SHP77 treated with DMSO at 0.1 percent for 48 hours (cell line): ENCODE data around the gene CFHR2.
"Not testable (repeated sequence)": the region's sequence is repeated elsewhere in the genome, so short reads cannot be mapped to it uniquely, and the experiment has no call there.

Experiments used
- DNase-seq: peaks from one replicate; lab custom pipeline; 2025; lab: John Stamatoyannopoulos, UW

Gene CFHR2

DNA sequence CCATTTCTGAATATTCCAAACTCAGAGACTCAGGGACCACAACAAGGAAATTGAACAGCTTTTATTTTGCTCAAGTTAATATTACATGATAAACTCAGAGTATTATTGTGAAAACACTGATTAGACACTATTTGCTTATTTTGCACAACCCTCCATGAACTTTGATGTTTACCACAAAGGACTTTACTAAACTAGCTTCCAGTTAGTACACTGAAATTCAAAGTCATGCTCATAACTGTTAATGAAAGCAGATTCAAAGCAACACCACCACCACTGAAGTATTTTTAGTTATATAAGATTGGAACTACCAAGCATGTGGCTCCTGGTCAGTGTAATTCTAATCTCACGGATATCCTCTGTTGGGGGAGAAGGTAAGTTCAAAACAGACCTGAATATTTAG lies at the start of gene CFHR2:
Gene CFHR2 (plus strand): TSS at position 171 of the 400 bp plus-strand sequence. CDS start 143 bp downstream, at position 314.
- not testable (repeated sequence) for DNase-seq

DNA sequence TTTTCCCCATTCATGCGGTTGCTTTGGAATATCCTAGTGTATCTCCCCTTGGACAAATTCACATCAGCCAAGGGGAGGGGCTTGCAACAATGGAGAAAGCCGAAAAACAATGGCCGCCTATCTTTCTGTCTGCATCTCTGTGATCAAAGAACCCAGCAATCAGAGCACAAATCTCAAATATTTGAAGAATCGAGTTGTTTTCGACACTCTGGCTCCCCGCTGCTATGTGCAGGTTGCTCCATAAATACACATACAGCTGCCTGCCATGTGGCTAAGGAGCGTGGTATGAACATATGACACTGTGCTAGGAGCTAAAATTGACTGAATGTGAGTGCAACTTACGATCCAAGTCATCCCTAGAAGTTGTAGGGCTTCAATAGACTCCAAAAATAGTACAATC lies 47.2 kb upstream of the CFHR2 start:
- DNase-seq, result no peak

DNA sequence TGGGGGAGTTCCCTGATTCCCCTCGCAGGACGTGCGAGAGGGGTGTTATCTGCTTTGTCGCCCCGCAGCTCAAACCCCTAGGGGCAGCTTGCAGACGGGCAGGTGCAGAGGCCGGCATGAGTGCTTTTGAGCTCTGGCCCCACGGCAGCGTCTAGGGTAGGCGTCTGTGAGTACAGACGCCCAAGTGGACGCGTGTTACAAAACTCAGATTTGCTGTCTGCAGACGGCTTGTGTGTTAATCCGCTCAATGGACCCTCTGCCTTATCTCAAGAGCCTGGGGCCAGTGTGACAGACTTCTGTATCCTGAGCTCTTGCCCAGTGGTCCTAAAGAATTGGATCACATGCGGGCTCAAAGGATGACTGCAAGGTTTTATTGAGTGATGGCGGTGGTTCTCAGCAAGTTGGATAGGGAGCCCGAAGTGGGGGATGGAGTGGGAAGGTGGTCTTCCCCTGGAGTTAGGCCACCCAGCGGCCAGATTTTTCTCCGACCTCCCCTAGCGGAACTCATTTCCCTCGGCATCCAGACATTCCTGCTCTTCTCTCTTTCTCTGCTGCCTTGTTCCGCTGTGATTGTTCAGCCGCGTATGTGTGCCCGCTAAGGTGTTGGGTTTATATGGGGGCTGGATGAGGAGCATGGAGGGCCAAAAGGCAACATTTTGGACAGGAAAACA lies 46.2 kb upstream of the CFHR2 start:
- DNase-seq, result no peak

DNA sequence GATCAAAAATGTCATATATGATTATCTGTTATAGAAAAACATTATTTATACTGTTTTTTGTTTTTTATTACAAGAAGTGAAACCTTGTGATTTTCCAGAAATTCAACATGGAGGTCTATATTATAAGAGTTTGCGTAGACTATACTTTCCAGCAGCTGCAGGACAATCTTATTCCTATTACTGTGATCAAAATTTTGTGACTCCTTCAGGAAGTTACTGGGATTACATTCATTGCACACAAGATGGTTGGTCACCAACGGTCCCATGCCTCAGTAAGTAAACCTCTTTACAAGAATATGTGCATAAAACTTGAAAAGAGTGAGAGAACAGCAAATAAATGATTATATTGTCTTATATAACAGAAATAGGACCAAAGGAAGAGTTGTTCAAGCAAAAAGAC lies 41.2 kb upstream of the CFHR2 start:
- no peak for DNase-seq

DNA sequence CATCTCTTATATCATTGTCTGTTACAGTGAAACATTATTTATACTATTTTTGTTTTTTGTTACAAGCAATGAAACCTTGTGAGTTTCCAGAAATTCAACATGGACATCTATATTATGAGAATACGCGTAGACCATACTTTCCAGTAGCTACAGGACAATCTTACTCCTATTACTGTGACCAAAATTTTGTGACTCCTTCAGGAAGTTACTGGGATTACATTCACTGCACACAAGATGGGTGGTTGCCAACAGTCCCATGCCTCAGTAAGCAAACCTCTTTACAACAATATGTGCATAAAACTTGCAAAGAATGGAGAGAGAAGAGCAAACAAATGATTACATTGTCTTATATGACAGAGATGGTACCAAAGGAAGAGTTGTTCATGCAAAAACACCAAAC lies 33.3 kb upstream of the CFHR2 start:
- DNase-seq, result no peak

DNA sequence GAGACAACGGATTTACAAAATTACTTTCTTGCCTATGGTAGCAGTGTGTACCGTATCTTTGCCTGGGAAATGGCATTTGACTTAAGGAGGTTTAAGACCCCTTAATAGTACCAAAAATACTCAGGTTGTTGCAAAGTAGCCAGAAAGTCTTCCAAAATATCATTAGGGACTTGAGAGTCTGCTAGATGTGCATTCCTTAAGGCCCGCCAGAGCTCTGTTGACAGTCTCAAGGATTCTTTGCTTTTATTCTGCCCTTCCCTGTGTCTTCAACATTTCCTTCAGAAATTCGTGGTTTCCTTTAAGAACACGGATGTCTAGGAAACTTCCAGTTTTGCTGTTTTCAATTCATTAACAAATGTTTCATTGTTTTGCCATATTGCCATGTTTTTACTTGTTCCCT lies 31.3 kb upstream of the CFHR2 start:
- DNase-seq, result not testable (repeated sequence)

DNA sequence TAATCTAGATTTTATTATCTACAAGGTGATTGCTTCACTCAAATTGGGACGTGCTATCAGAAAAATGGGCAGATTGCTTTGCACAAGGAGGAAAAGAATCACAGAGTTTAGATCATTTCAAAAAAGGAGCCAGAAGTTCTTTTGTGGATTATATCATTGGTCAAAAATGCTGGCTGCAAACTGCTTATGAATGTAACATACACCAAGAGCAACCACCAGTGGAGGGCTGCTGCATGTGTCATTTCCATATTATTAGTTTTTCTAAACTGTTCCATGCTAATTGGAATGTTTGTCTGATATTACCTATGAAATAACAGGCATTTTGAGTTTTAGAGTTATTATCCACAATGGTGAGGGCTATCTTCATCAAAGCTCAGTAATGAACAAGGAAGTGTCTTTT lies 16.7 kb upstream of the CFHR2 start:
- not testable (repeated sequence) for DNase-seq

DNA sequence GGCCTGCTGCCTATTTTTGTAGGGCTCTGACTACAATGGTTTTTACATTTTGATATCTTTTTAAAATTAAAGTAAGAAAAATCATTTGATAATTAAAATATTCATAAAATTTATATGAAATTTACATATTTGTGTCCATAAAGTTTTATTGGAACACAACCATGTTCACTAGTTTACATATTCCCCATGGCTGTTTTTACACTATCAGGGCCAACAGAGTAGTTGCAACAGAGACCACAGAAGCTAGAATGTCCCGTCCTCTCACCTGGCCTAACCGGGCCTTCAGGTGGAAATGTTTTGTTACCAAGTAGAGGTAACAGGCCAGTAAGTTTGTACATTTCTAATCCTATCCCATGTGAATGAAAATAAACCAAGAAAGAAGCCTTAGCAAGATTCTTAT lies 10.7 kb upstream of the CFHR2 start:
- DNase-seq, result not testable (repeated sequence)

DNA sequence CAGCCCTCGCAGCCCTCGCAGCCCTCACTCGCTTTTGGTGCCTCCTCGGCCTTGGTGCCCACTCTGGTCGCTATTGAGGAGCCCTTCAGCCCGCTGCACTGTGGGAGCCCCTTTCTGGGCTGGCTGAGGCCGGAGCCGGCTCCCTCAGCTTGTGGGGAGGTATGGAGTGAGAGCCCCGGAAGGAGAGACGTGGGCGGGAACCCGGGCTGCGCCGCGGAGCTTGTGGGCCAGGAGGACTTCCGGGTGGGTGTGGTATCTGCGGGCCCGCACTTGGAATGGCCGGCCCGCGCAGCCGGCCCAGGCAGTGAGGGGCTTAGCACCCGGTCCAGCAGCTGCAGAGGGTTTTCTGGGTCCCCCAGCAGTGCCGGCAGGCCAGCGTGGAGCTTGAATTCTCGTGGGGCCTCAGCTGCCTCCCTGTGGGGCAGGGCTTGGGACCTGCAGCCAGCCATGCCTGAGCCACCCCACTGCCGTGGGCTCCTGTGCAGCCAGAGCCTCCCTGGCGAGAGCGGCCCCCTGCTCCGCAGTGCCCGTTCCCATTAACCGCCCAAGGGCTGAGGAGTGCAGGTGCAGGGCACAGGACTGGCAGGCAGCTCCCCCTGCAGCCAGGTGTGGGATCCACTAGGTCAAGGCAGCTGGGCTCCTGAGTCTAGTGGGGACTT lies 9.9 kb upstream of the CFHR2 start:
- no peak for DNase-seq

DNA sequence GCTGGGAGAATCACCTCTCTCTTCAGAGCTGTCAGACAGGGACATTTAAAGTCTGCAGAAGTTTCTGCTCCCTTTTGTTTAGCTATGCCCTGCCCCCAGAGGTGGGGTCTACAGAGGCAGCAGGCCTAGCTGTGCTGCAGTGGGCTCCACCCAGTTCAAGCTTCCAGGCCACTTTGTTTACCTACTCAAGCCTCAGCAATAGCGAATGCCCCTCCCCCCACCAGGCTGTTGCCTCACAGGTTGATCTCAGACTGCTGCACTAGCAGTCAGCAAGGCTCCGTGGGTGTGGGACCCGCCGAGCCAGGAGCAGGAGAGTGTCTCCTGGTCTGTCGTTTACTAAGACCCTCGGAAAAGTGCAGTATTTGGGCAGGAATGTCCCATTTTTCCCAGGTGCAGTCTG lies 2.1 kb upstream of the CFHR2 start:
- not testable (repeated sequence) for DNase-seq

DNA sequence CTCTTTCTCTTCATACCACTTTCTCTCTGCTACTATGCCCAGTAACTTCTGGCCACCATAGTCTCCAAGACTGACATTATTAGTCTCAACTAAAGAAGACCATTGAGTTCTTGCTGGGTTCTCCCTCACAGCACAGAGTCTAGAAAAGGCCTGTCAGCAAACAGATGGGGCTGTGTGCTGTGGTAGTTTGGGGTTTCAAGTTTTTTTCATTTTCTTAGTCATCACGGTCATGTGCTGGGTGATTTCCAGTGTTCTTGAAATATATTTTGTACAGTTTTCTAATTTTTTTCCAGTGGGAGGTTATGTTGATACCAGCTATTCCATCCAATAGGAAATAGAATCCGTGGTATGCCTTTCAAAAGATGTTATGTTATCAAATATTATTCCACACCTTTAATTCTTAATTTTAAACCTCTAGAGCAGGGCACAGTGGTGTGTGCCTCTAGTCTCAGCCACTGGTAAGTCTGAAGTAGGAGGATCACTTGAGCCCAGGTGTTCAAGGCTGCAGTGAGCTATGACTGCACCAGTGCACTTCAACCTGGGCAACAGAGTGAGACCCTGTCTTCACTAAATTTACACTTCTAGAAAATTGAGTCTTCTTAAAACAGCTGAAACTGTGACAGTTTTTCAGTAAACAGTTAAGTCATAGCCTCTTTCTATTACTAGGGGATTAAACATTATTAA lies 8.3 kb downstream of the CFHR2 start:
- no peak for DNase-seq

DNA sequence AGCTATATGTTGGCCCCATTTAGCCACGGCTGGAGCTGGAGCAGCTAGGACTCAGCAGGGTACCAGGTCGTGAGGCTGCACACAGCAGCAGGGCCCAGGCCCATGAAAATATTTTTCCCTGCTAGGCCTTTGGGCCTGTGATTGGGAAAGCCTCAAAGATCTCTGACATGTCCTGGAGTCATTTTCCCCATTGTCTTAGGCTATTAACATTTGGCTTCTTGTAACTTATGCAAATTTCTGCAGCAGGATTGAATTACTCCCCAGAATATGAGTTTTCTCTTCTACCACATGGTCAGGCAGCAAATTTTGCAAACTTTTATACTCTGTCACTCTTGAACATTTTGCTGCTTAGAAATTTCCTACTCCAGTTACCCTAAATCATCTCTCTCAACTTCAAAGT lies 11.2 kb downstream of the CFHR2 start:
- no peak for DNase-seq

DNA sequence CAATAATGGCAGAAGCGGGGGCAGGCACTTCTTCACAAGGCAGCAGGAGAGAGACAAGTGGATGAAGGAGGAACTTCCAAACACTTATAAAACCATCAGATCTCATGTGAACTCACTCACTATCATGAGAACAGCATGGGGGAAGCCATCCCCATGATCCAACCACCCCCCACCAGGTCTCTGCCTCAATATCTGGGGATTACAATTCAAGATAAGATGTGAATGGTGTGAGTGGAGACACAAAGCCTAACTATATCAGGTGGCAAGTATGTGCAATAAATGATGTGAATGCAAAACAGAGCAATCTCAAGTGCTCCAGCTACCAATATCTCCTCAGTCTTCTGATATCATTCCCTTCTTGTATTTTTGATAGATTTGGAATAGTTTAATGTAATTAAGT lies 12.4 kb downstream of the CFHR2 start:
- DNase-seq, result no peak

DNA sequence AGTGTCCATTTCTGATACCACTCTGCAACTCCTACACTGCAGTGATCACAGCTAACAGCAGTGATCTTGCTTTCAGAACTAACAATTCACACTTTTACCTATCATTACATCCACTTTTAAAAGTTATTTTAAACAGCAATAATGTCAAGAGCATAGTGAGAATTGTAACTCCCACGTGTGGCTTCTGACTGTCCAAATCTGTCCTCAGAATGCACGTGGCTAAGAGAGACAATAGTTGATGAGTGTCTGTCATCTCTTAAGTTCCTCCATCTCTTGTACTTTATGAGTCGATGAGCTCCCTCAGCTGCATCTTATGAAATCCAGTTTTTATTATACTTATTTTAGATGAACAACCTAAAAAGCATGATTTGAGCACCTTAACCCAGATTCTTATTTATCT lies 17.3 kb downstream of the CFHR2 start:
- DNase-seq, result no peak

DNA sequence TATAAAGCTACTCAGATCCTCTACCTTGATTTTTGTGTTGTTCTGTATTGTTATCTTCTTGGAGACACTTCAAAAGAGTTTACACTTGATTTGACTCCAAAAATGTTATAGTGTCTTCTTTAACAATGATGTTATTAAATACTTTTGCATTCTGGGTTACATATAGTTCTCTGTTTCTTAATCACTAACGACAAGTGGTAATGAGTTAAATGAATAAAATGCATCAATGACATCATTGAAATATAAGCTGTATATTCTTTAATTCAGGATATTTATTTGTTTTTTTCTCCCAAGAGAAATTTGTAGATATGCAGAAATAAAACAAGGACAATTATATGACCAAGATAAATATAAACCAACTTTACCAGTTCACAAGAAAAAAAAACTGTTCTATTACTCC lies 26.6 kb downstream of the CFHR2 start:
- no peak for DNase-seq

DNA sequence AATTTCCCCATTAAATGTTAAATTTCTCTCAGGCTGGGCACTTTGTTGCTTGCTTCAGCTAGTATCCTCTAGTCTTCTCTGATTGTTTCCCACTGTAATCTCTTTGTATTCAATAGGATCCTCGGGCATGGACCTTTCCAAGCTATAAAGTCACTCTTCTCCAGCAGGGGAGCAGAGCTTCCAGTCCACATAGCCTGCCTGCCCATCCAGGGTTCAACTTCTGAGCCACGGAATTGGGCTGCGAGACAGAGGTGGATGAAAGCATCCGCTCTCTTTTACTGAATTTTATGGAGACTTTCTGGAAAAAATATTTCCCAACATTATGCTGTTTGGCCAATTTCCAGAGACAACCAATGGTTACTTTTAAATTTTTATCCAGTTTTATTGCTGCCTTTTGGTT lies 32.7 kb downstream of the CFHR2 start:
- no peak for DNase-seq

DNA sequence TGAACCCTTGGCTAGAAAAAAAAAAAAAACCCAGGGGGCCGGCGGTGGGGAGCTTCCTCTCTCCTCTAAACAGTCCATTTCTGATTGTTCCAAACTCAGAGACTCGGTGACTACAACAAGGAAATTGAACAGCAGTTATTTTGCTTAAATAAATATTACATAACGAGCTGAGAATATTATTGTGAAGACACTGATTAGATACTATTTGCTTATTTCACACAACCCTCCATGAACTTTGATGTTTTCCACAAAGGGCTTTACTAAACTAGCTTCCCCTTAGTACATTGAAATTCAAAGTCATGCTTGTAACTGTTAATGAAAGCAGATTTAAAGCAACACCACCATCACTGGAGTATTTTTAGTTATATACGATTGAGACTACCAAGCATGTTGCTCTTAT lies 33.7 kb downstream of the CFHR2 start, which contains the start of gene CFHR5:
Gene CFHR5 (plus strand): TSS at position 279 of the 400 bp plus-strand sequence. CDS start 109 bp downstream, at position 388.
- DNase-seq, result no peak

DNA sequence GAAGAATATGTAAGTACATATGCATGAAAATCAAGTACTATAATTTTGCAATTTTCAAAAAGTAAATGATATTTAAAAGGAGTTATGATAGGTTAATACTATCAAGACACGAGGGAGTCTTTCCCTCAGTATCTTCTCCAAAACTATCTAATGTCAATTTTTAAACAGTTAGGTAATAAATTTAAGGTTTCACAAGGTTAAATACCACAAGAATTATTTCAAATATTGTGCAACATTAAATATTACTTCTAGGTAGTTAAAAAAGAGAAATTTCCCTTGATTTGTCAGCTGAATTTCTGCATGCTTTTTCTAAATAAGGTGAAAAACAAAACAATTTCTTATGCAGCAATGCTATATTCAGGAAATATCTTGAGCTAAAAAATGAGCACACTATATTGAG lies 37.3 kb downstream of the CFHR2 start:
- DNase-seq, result no peak

DNA sequence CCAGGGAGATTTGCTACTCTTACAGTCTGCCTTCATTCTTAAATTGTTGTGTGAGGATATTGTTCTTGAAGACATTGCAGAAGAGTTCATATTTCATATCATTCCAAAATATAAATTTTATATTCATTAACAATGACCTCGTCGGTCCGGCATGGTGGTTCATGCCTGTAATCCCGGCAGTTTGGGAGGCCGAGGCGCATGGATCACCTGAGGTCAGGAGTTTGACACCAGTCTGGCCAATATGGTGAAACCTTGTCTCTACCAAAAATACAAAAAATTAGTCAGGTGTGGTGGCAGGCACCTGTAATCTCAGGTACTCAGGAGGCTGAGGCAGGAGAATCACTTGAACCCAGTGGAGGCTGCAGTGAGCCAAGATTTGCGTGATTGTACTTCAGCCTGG lies 38.7 kb downstream of the CFHR2 start:
- DNase-seq, result not testable (repeated sequence)

DNA sequence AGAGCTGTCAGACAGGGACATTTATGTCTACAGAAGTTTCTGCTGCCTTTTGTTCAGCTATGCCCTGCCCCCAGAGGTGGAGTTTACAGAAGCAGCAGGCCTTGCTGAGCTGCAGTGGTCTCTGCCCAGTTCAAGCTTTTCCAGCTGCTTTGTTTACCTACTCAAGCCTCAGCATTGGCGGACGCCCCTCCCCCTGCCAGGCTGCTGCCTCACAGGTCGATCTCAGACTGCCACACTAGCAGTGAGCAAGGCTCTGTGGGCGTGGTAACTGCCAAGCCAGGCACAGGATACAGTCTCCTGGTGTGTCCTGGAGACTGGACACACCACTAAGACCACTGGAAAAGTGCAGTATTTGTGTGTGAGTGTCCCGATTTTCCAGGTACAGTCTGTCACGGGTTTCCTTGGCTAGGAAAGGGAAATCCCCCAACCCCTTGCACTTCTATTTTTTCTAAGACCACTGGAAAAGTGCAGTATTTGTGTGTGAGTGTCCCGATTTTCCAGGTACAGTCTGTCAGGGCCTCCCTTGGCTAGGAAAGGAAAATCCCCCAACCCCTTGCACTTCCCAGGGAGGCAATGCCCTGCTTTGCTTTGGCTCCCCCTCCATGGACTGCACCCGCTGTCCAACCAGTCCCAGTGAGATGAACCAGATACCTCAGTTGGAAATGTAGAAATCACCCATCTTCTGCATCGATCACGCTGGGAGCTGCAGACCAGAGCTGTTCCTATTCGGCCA lies 48.5 kb downstream of the CFHR2 start:
- DNase-seq, result peak; percentile 90

DNA sequence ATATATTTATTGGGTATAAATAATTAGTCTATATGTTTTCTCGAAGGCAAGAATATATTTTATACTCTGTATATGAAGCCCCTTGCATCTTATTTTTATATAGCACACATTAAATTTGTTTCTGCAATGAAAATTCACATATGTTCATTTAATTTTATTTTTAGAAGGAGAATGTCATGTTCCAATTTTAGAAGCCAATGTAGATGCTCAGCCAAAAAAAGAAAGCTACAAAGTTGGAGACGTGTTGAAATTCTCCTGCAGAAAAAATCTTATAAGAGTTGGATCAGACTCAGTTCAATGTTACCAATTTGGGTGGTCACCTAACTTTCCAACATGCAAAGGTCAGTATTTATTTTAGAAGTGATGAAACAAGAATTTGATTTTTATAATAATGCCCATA lies 50.4 kb downstream of the CFHR2 start:
- no peak for DNase-seq

DNA sequence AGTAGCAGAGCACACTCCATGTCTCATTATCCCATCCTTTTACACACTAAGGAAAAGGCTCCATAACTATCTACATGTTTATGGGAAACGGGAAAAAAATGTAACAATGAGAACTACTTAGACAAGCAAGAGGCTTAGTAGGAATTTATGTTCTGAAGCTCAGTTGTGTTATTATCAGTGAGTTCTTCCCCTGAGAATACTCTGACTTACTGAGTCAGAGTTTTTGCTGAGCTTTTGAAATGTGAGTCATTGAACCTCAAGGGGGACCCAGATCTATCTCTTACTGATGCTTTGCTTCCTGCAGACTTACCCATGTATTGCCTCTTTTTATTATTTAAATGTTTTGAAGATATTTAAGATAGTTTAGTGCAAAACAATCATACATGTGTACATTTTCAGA lies 53.9 kb downstream of the CFHR2 start:
- DNase-seq, result no peak

DNA sequence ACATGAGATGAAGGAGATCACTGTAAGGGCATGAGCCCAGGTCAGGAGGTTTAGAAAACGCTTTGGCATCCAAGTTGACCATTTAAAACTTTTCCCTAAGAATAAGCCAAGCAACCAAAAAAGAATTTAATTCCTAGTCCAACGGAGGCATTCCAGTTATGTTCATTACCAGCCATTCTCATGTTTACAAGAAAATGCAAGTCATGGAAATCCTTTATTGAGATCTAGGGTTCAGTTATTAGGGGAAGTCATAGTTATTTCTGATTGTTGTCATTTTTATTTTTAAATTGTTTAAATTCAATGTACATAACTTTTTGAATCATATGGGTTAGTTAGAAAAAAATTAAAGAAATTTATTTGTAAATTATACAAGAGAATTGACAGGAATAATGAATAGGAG lies 58.3 kb downstream of the CFHR2 start:
- DNase-seq, result no peak
